ENCODE measurements around the gene GRM8.

Gene GRM8

DNA sequence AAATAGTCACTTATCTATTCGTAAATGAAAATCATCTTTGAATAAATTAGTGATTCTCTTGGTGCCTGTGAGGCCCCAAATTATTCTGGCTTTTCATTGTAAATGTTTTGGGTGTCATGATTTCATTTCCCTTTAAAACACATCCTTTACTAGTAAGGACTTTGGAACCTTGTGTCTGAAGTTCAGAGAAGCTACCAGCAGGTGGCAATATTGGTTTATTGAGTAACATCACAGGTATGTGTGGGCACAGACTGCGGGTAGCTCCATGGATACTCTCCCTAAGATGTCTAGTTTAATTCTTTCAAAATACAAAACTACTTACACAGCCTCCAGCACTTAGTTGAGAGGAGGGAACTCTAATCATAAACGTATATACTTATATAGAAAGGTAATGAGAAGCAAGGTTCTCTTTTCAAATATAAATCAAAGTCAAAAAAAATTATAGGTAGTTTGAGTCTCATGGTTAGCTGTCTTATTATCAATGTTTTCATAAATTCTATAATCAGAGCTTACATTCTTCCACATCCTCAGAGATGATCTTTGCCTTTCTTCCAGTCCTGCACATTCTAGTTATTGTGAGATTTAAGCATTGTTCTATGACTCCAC lies 449.6 kb downstream of the GRM8 start:
- peak; percentile 79 for DNase-seq

DNA sequence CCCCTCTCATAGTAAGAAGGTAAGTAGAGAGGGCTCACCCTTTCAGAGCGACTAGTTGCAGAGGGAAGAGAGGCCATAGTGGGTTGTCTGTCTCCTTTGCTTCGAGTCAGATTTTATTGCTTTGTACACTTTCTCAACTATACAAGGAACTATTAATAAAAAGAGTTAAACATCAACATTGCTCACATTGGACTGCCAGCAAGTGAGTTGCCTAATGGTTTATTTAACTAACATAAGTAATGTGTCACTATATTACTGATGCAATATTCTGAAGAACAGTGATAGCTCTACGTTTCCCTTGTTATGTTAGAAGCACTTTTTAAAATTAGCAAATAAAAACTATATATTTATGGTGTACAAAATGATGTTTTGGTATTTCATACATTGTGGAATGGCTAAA lies 451.0 kb downstream of the GRM8 start:
- DNase-seq = no peak

DNA sequence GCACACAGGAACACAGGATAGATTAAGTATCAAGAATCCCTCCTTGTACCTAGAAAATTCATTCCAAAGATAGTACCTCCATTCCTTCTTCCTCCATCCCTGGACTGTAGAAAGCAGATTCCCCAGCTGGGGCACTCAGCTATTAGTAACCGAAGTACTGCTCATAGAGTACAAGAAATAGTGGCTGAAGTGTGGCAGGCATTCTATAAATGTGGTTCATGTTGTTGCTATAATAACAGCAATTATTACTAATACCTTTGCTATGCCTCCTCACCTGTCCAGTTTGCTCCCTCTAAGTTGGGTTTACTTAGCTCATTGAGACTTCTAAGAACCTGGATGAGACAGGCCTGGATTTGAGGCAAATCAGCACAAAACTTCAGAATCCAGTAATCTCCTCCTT lies 453.2 kb downstream of the GRM8 start:
- DNase-seq = no peak

DNA sequence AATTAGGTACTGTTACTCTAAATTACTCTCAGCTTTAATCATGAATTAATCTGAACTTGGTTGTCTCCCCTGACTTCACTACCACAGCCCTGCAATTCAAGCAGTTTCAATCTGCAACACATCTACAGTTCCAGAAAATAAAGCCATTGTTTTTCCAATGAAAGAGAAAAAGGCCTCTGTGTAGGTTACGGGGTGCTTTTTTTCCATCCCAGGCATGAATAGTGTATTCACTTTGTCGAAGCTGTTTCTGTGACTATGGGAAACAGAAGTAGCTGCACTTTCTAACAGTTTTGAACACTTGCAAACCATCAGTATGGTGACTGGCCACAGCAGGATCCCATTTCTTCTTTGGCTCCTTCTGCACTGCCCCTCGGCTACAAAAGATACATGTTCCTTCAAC lies 460.2 kb downstream of the GRM8 start:
- DNase-seq = no peak

DNA sequence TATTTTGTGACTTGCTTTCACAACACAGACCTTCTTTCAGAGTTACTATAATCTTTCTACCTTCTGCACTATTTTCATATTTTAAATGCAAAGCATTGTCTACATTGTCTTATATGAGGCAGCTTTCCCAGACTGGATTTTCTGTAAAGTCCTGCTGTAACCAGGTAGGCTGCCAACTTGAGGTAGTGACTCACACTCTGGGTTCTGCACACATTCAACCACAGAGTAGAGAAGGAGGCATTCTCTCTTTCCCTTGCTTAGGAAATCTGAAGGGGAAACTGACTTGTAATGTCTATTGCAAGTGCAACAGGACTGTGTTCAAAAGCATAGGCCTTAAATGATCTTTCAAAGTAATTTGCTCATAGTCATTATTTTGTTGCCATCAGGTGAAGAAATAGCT lies 461.4 kb downstream of the GRM8 start:
- no peak for DNase-seq

DNA sequence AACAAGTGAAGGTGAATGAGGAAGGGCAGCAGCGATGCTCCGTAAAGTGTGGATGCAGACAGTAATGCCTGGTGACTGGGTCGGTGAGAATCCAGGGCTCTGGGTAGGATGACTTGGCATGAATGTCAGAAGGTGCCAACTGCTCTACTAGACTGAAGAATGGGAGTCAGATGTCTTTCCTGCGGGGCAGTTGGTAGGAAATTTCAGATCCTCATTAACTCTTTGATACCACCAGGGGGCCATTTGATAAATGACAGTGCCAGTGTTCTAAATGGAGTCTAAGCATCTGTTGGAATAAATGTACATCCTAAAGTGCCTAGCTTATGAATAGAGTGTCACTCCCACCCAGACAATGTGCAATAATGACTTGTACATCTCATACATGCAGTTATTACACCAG lies 462.0 kb downstream of the GRM8 start:
- no peak for DNase-seq

DNA sequence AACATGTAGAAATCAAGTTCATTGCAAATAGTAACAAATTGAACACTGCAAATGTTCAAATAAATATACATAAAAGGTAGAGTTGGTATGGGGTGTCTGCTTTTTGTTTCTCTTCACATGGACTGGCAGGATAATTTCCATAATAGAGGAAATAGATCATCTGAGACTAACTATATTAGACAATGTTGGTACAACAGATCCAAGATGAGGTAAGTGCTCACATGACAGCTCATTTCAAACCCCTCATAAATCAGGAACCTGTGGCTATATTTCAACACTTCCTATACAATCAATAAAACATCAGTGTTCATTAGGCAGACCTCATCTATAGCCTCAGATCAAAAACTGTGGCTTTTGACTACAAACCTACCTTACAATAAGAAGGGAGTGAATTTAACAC lies 469.1 kb downstream of the GRM8 start:
- no peak for DNase-seq

DNA sequence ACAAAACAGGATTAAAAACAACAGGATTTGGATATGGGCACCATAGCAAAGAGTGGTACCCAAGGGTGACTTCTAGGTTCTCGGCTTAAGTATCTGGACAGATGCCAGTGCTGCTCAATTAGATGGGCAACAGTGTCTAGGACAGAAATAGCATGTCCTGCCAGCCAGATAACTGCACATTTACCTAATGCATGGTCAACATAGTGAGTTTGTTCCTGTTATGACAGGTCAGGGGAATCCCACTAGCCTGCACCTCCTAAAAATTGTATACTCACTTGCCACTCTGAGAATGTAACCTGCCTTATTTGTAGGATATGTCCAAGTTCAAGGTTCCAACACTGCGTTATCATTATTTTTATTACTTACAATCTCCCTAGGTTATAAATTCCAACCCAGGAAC lies 471.7 kb downstream of the GRM8 start:
- peak; percentile 53 for DNase-seq

DNA sequence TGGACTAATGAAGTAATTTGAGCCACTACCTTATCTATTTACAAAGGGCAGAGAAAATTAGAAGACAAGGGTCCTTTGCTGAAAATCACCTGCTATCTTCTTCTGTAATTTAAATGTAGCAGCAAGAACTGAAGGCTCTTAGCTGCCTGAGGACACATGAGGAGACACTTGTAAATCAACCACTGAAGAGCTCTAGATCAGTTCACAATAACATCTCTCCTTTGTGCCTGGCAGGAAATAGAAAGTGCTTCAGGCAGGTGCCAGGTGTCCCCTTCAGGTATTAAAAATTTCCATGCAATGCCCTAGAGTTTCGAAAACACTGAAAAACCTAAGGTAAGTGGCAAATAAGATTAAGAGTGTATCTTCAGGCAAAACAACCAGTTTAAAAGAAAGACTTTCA lies 474.6 kb downstream of the GRM8 start:
- DNase-seq = peak; percentile 97

DNA sequence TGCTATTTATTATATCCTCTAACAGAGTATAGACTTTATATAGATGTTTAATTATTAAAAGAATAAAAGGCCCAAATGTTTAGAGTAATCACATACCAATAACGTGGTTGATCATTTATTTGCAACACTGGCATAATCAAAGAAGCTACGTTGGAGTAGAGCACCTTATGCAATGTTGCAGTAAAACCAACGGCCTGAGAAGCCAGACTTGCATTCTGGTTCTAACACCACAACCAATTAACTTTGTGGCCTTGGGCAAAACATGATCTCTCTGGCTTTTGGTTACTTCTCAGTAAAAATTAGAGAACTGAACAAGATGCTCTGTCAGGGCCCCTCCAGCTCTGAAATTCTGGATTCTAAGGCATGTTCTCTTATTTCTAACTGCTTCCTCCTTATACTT lies 476.2 kb downstream of the GRM8 start:
- no peak for DNase-seq

DNA sequence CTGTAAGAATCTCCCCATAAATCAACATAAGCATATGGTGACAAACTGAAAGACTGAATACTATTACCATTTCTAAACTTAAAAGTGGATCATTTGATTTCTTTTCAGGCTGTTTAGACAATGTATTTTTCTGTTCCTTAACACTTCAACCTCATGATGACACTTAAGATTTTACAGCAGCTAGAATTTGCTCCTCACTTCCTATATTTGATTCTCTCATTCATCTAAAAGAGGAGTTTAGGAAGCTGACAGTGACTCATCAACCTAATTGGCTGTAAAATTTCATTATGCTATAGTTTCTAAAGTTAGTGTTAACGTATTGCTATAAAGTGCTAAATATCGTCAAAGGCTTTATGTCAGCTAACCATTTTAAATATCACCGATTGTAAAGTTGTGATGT lies 478.7 kb downstream of the GRM8 start:
- no peak for DNase-seq

DNA sequence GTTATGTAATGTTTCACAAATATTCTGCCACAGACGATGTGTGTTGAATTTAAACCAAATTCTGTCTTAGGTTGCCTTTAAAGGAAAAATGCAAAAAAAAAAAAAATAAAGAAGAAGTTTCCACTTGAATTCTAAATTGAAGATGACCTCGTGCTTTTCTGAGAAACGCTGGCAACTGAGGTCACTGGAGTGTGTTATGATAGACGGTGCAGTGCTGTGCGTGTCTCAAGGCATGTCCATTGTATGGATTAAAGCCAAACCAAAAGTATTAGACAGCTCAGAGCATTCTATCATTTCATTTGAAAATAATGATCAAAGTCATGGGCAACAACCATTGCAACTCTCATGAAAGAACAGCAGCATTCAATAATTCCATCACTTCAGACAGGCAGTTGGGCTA lies 483.9 kb downstream of the GRM8 start:
- DNase-seq = no peak

DNA sequence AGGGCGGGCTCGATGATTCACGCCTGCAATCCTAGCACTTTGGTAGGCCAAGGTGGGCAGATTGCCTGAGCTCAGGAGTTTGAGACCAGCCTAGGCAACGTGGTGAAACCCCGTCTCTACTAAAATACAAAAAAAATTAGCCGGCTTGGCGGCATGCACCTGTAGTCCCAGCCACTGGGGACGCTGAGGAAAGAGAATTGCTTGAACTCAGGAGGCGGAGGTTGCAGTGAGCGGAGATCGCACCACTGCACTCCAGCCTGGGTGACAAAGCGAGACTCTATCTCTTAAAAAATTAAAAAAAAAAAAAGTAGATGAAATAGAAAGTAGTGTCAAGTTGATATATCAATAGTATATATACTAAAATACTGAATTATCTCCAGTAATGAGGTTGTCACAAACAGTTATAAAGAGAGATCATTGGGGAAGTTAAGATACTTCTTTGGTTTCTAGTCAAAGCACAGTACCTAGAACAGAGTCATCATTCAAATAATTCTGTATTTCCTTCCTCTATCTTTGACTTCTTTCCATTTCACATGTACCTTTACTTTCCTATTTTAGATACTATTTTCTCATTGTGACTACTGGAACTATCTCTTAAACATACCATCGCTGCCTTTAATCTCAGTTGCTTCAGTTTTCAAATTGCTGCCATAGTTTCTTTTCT lies 491.7 kb downstream of the GRM8 start:
- DNase-seq = no peak

DNA sequence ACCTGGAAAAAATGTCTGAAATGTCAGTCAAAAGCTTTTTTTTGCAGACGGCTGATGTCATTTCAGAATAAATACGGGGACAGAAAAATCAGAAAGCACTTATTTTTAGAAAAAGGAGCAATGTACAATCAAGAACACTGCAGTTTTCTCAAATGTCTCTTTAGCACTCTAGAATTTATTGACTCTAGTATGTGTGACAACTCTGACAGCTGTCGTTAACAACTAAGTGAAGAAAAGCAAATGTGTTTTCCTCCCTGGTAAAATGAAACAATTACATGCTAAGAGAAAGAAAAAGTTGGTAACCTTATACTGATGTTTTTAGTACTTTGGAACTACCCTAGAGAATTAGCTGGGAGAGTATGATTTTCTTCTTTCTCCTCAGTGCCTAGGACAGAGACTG lies 497.4 kb downstream of the GRM8 start:
- DNase-seq = no peak

DNA sequence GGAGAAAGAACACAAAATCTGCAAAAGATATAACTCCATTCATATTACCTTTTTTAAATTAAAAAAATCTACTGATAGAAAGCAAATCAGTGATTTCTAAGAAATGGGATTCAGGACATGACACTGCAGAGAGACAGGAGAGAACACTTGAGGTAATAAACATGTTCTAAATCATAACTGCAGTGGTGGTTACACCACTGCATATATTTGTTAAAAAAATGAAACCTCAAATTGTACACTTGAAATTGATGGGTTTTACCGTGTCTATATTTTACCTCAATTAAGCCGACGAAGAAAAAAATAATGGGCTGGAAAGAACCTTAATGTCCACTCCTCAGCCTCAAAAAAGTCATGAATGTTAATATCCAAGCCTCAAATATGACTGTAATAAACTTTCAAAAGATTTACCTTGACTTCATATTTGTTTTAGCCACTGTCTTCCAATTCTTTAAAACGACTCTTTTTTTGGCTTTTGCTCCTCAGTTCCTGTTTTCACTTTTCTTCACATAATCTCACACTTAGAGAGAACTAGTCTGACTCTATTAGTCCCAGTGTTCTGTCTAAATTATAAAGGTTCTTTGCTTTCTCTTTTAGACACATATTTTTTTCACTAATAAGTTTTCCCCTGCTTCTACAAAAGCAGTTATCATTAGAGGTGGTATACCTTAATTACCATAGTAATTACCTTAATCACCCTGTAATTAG lies 502.4 kb downstream of the GRM8 start:
- no peak for DNase-seq

DNA sequence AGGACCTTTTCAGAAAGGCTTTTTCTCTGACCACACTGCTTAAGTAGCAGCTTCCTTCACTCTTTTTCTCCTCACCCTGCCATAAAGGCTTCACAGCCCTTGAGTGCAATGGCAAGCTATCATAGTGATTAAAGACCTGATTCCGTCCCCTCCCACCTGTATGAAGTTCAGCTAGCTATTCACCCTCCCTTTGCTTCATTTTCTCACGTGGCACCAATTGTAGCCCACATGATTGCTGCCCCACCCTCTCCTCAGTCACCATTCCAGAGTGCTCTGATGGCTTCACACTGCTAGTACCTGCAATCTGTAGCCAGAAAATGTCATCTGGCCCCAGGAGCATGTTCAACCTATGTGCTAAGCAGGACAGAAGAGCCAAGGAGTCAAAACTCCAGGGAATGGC lies 523.8 kb downstream of the GRM8 start:
- DNase-seq = no peak

DNA sequence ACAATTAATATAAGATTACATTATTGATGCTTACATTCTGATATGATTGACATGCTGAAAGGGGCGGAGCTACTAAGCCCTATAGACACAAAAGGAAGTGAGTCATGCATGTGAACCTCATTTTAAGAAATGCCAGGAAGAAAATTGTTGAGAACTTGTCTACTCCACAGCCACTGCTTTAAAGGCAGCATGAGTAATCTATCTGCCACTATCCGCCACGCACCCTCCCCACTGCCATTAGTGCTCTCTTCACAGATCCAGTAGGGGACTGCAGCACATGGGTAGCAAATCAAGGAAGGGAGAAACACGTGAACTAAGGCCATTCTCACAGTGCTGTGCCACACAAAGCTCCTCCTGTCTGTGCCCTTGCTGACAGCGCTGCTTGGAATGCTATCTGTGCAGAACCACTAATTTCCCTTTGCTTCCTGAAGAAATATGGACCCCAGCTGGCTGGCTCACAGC lies 524.8 kb downstream of the GRM8 start:
- no peak for DNase-seq

DNA sequence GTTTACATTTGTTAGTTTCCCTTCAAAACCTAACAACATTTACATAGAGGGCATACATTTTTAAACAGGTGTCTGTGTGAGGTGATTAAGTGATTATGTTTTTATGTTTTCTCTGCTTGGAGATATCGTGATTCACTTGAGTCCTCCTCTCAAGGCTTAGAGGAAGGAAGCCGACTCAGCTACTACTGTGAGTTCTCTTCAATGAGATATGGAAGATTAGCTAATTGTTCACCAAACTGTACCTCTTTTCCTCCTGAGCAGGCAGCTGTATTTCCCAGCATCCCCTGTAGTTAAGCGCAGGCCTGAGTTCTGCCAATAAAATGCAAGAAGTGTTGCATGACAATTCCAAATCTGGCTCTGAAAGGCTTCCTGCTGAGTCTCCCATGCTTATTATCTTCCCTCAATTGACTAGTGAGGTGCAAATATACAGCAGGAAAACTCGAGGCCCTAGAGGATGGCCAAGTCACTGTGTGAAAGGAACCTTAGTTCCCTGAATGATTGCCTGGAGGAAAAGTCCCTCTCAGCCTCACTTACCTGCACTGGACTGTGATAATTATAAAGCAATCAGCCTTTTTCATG lies 528.7 kb downstream of the GRM8 start:
- no peak for DNase-seq

DNA sequence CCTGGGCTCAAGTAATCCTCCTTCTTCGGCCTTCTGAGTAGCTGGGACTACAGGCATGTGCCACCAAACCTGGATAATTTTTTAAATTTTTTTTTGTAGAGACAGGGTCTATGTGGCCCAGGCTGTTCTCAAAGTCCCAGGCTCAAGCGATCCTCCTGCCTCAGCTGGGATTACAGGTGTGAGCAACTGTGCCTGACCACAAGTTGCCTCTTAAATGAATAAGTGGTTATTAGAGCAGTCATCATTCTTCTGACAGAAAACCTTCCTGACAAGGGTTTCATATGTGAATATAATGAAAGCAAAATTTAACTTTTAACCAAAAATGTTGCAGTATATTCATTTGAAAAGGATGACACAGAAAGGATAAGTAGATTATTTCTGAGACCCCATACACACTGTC lies 532.5 kb downstream of the GRM8 start:
- DNase-seq = no peak

DNA sequence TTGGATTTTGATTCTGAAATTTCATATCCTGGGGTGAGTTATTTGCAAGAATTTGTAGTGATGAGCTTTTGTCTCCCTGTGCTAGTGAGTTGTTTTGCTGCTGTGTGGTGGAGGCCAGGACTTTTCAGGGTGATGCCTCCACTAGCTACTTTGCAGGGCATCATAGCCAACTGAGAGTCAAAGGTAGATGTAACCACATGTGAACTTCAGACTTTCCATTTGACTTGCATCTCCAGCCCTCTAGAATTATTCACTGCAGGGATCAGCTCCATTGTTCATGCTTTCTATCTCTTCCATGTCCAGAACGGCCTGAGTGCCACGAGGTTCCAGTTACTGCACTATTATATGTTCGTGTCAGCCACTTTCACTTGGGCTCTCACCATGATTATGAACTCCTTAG lies 534.3 kb downstream of the GRM8 start:
- no peak for DNase-seq

DNA sequence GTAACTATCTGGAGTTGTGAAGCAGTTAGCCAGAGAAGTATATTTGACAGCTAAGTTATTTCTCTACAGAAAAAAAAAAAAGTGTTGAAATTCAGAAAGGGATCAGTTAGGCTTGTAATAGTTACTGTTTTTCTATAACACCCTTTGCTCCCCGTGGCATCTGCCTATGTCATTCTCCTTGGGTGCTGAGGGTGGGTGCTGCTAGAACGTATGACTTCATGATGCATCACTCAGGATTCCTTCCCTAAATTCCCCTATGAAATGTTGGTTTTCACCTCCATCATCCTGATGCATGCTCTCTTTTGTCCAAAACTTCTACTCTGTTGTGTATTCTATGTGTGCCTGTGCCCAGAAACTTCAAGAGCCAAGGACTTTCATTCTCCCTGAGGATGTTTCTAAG lies 536.4 kb downstream of the GRM8 start:
- DNase-seq = no peak

DNA sequence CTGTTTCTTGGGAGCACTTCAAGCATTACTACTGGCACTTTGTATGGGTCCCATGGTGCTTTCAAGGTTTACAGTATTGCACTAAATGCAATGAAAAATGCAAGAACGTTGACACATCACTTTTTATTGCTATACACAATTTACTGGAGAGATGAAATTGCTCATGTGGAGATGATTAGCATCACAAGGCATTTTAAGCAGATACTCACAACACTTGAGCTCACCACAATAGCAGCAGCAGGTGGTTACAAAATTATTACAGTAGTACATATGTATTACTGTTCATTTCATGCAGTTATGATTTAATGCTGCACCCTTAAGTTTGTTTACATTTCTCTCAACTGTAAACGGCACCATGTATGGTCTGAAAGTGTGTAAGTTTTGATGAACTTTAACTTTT lies 537.7 kb downstream of the GRM8 start:
- DNase-seq = peak; percentile 50

DNA sequence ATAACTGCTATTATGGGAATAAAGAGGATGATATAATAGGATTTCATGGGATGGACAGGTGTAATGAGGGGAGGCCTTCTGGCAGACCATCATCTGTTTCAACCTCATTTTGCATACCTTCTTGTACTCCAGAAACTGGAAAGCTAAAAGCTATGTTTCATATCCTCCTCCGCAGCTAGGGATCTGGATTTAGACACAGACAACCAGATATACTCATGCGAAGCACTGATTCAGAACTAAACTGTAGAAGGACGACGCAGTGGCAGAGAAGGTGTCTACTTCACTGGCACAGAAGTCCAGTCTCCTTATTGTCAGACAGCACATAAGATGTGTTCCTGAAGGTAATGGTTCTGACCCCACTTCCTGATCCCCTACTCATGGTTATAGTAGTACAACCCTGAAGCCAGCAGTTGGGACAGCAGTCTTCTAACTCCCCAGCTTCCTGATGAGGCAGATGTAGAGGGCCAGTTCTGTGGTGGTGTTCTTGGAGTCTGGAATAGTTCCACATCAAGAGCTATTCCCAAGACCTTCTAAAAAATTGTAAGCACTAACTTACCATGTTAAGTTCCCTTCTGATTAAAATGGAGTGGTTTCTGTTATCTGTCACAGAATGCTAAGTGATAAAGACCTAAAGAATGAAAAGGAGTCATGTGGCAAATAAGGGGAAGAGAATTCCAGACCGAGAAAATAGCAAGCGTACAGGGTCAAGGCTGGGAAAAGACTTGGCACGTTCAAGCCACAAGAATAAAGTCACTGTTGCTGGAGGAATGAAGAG lies 550.3 kb downstream of the GRM8 start:
- DNase-seq = no peak
